Central memory CD4-positive, alpha-beta T cell (primary cell): Measurements from ENCODE around the gene IFT57.

Source experiments
- DNase-seq: peaks from one replicate; pipeline ENCODE4 v3.0.0; 2022

The IFT57 gene

DNA sequence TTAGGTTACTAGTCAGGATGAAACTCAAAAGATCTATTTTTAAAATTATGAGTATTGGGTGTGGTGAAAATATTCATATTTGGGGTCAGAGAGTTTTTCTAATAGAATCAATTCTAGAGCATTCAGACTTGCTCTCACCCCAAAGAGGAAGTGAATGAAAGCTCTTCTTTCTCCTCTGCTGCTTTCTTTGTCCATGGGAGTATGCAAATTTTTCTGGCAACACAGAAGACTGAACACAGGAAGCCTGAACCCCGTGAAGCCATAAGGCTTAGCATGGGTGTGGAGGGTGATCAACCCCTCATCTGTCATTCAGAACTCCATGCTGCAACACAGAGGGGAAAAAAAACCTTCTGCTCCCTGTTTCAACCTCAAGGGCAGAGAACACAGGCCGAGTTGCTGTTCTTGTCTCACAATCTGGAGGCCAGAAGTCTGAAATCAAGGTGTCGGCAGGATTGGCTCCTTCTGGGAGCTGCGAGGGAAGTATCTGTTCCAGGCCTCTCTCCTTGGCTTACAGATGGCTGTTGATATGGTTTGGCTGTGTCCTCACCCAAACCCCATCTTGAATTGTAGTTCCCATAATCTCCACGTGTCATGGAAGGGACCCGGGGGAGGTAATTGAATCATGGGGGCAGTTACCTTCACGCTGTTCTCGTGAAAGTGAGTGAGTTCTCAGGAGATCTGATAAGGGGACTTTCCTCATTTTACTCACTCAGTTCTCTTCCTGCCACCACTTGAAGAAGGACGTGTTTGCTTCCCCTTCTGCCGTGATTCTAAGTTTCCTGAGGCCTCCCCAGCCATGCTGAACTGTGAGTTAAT lies 97.7 kb downstream of the IFT57 start:
- peak; percentile 79 for DNase-seq

DNA sequence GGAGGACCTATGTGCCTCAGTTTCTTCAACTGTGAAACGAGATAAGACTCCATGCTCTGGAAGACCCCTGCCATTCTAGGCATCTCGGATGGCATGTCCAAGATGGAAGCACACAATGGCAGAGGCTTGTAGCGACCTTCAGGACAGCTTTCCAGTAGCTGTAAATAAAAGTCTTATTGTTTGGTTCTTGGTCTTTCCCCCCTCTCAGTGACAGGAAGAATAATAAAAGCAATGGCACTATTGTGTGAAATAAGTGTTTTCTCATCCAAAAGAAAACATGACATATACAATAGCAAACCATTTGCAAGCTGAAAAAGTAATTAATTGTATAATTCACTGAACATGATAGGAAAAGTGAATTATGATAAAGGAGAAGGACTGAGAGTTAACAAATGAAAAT lies 98.9 kb downstream of the IFT57 start:
- DNase-seq: no peak

DNA sequence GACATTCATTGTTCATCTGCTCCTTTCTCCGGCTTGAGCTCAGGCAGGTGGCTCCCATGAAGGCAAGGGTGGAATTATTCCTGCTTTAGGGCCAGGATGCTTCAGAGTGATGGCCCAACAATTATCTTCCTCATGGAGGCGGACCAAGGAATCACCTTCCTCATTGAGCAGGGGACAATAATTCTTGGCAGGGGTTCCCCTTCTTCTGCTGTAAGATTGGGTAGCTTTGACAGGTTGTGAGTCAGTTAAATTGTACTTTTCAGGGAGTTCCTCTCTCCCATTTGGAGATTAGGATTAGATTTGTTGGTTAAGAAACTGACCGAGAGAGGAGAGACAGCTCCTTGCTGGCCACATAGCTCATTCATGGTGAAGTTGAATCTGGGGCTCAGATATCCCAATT lies 99.9 kb downstream of the IFT57 start:
- no peak for DNase-seq

GRCh38 chr3:108119398-108120104 lies 102.7 kb downstream of the IFT57 start:
- no peak for DNase-seq

DNA sequence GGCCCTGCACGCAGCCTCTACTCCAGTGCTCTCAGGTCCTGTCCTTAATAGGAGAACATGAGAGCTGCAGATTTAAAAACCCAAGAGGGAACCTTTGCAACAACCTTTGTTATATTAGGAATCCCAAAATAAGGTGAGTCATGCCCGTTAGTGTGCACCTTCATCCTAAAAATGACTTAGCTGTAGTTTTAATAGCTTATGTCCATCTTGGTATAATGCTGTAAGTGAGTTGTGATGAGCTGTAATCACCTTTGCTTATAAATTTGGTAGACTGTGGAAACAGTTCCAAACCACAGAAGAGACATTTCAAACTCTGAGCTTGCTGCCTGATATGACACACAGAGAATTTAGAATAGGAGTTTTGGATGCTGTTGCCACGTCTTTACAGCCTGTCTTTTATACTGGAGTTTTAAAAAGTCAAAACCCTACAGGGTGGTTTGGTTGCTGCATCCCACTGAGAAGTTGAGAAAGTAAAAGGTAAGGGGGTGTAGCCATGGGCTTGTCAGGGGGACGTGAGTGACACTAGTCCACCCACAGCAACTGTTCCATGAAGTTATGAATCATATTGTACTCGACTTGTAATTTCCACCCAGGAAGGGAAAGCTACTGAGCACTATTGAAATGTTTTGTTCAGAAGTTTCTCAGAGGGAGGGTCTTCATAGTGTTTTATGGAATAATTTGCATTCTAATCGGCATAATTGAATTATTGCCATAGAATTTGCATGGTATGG lies 104.0 kb downstream of the IFT57 start:
- DNase-seq: no peak

DNA sequence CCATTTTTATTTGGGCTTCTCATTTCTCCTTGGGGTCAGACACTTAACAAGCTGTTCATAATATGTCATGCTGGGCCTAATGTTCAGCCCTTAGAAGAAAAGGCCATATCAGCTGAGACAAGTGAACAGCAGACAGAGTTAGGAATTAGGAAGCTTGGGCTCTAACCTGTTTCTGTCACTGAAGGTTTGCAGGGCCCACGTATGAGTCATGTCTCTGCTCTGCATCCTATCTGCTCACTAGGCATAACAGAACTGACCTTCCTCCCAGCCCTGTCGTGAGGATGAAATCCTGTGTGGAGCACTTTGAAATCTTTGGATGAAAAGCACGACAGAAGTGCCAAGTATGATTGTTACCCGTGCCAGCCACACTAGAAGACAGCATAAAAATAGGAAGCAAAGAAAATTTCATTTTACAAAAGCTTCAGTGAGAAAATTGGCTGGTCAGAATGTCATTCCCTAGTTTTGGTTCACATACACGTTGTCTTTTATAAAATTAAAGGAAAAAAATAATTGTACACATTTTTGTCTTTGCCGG lies 104.9 kb downstream of the IFT57 start:
- no peak for DNase-seq

- no peak for DNase-seq
These were observed 107.7 kb downstream of the IFT57 start for GRCh38 chr3:108114423-108115065.

DNA sequence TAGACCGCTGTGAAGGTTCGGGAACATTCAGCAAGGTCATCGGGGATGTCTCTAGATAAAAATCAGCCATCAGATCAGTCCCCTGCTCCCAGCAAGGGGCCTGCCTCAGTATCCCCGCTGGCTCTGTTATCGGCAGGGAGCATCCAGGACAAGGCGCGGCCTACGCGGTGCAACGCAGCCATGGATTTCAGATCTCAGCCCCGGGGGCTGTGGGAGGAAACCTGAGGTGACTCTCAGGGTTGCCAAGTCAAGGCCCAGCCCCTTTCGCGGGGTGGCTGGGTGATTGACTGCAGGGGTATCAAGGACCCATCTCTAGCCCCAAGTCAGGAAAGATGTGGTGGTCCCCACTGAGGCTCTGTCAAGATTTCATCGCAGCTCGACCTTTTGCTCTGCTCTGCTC lies 108.2 kb downstream of the IFT57 start:
- no peak for DNase-seq

DNA sequence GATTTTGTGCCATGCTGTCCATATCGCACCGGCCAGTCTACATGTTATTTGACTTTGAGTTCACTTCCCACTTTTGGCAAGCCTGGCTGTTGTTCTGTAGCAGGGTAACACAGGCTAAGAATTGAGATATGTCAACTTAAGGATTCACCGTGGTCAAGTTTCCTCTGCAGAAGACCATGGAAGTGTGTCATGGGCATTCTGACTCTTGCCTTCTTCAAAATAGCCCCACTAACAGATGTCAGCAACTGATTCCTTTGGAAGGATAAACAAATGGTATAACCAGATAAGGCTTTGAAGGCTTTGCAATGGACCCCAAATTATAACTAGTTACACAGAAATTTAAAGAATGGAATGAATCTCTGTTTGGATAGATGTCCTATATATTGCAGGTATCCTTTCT lies 111.3 kb downstream of the IFT57 start:
- no peak for DNase-seq
